GM08714 (cell line): ENCODE results near the gene KIAA0825.
"Not testable (repeated sequence)": the region's sequence is repeated elsewhere in the genome, so short reads cannot be mapped to it uniquely, and the experiment has no call there.

Source experiments
- H3K4me3 ChIP-seq: fragments of 200-500 bp; sonication (Bioruptor generic); 2 replicates; pipeline ENCODE4 v1.5.1; 2014; ENCODE audit warnings: mild to moderate bottlenecking, low read length, inconsistent platforms
- ZNF274 ChIP-seq: IDR thresholded peaks from 2 replicates; pipeline ENCODE4 v1.6.1; 2012; ENCODE audit warnings: mild to moderate bottlenecking, low read depth, low read length

Gene KIAA0825

GRCh38 chr5:94188725-94189124, 429.7 kb downstream of the KIAA0825 start:
- no peak overlapping the region for H3K4me3 ChIP-seq
- no peak for TF ChIP-seq ZNF274

DNA sequence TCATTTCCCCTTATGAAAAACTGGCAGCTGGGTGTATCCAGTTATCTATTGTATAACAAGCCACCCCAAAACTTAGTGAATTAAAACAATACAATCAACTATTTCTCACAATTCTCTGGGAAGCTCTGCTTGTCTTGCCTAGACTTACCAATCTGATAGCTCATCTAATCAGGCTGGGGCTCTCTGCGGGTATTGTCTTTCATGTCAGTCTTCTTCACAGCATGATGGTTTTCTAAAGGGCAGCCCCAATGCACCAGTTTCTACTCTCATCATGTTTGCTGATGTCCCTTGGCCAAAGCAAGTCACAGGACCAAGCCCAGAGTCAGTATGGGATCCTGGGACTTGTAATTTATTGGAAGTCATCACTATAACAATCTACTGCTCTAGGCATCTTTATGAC, 433.5 kb downstream of the KIAA0825 start:
- H3K4me3 ChIP-seq, result no peak overlapping the region
- TF ChIP-seq ZNF274, result no peak

- H3K4me3 ChIP-seq, result no peak overlapping the region
- no peak for TF ChIP-seq ZNF274
These were observed 436.5 kb downstream of the KIAA0825 start for GRCh38 chr5:94181895-94182294.

GRCh38 chr5:94180761-94181160, 437.6 kb downstream of the KIAA0825 start:
- TF ChIP-seq ZNF274, result no peak
- no peak overlapping the region for H3K4me3 ChIP-seq

- no peak for TF ChIP-seq ZNF274
- no peak overlapping the region for H3K4me3 ChIP-seq
These were observed 442.5 kb downstream of the KIAA0825 start for GRCh38 chr5:94175912-94176311.

DNA sequence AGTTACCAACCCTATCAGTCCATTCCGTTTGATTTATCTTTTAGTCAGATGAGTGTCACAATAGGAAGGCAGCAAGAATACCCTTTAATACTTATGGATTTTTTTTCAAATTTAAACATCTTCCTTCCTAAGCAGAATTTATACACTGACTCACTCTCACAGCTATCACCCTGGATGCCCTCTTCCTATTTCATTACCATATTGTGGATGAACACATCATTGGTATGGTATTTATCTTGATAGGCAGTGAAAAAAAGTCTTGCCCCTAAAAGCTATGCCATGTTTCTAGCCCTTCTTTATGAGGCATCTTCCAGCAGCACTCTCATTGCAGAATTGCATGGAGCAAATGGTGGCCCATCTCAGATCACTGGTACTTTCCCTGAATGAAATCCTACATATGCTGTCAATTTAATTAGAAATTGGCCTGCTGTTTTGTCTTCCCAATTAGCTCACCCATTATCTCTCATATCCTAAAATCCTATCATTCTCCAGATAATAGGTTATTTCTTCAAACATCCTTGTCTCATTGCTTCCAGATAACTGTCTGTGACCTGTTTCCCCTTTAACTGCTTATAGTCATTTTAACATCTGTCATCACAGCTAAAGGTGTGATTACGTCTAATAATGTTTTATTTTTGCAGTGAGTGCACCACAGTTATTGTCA, 443.5 kb downstream of the KIAA0825 start:
- no peak overlapping the region for H3K4me3 ChIP-seq
- TF ChIP-seq ZNF274, result no peak

DNA sequence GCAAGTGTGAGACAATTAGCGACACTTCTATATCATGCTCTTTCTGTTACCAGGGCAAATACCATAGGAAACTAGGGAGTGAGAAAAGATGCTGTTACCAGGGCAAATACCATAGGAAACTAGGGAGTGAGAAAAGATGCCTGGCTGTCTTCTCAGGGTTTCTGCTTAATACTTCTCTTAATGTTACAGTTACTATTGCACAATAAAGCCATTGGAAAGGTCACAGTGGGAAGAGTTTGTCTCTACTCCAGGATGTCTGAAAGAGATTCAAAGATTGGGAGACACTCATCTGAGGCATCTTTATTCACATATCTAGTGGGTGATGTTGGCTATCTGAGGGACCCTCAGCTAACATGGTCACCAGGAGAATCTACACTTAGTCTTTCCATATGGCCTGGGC, 445.3 kb downstream of the KIAA0825 start:
- no peak for TF ChIP-seq ZNF274
- H3K4me3 ChIP-seq, result no peak overlapping the region

DNA sequence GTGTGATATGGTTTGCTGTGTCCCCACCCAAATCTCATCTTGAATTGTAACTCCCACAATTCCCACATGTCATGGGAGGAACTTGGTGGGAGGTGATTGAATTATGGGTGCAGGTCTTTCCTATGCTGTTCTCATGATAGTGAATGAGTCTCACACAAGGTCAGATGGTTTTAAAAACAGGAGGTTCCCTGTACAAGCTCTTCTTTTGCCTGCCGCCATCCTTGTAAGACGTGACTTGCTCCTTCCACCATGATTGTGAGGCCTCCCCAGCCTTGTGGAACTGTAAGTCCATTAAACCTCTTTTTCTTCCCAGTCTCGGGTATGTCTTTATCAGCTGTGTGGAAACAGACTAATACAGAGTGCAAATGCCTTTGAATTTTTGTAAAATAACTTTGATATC, 447.3 kb downstream of the KIAA0825 start:
- H3K4me3 ChIP-seq, result not testable (repeated sequence)

GRCh38 chr5:94170158-94170557, 448.2 kb downstream of the KIAA0825 start:
- not testable (repeated sequence) for H3K4me3 ChIP-seq

DNA sequence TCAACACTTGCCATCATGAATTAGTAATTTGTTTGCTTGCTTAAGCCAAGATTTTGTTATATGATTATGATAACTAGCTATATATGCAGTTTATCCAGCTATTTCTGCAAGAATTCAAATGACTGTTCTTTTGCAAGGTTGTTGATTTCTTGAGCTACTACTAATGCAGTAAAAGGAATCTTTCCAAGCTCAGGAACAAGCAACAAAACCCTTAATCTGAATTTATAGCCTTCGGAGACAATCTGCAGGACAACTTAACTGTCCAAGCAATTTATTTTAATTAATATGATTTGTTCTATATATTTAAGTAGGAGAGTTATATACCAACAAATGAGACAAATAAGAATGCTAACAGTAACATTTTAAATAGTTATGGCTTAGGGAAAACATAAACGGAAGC, 450.3 kb downstream of the KIAA0825 start:
- H3K4me3 ChIP-seq, result no peak overlapping the region
- no peak for TF ChIP-seq ZNF274

DNA sequence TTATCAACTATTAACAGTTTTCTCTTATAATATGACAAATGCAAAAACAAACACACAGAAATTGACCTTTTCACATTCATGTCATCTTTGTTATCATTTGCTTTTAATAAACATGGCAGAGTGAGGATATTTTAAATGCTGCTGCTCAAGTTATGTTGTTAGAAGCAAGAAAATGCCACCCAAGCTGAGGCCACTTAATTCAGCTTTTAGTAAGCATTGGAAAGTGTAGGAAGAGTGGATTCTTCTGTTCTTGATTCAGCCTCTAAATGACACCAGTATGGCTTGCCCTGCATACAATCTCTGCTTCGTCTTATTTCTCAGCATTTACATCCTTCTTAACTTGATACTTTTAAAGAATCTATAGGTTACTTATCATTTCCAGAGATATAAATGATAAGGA, 456.6 kb downstream of the KIAA0825 start:
- H3K4me3 ChIP-seq, result no peak overlapping the region
- TF ChIP-seq ZNF274, result no peak

GRCh38 chr5:94159144-94159543, 459.3 kb downstream of the KIAA0825 start:
- H3K4me3 ChIP-seq, result no peak overlapping the region
- no peak for TF ChIP-seq ZNF274

- no peak overlapping the region for H3K4me3 ChIP-seq
- TF ChIP-seq ZNF274, result no peak
These were observed 460.5 kb downstream of the KIAA0825 start for GRCh38 chr5:94157704-94158539.

DNA sequence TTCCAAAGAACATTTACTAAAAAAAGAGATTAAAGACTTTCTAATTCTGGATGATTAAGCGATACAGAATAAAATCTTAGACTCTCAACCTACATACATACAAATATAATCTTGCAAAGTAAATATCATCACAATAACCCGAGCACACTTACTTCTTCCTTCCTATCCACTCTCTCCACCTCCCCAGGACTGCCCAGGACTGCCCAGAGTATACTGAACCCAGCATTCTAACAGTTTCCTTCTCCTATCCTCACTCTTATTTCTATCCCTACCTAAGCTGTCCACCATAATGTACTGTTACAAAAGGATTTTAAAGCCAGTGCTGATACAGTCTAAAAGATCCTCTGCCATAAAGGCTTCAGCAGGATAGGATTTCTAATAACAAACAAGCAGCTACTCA, 463.7 kb downstream of the KIAA0825 start:
- no peak for TF ChIP-seq ZNF274
- no peak overlapping the region for H3K4me3 ChIP-seq

- H3K4me3 ChIP-seq, result no peak overlapping the region
- no peak for TF ChIP-seq ZNF274
These were observed 464.5 kb downstream of the KIAA0825 start for GRCh38 chr5:94153736-94154450.

GRCh38 chr5:94143621-94144020, 474.8 kb downstream of the KIAA0825 start:
- H3K4me3 ChIP-seq, result not testable (repeated sequence)
